Thoracic aorta (tissue), 2 donors: ENCODE results near the gene OR4Q2. TPM values are rescaled to one million over a fixed set of nuclear protein-coding genes. Genes with fewer than 3 reads are reported as not detected.
"Not testable (repeated sequence)": the region's sequence is repeated elsewhere in the genome, so short reads cannot be mapped to it uniquely, and the experiment has no call there.

Experiments
- ATAC-seq: fragments of 150-250 bp; one replicate; pipeline ENCODE4 v1.8.0; 2017; ENCODE audit warnings: low read depth; ENCODE audit not compliant: insufficient number of reproducible peaks, low FRiP score
- DNase-seq: peaks from one replicate; pipeline ENCODE4 v3.0.0-alpha.2; 2020; ENCODE audit warnings: low spot score
- H3K27ac ChIP-seq, 2 donors: fragments of 200-600 bp; sonication (generic); 1 replicate in 1 of 2; 2 replicates in 1 of 2; pipeline ENCODE4 v1.5.1; 2016; ENCODE audit warnings: mild to moderate bottlenecking in 2 of 2, moderate library complexity in 2 of 2
- H3K27me3 ChIP-seq: fragments of 200-600 bp; sonication (generic); replicated peaks from 2 replicates; pipeline ENCODE4 v1.6.0; 2016; ENCODE audit warnings: mild to moderate bottlenecking; ENCODE audit not compliant: insufficient read depth
- H3K36me3 ChIP-seq: fragments of 200-600 bp; sonication (generic); one replicate; pipeline ENCODE4 v1.5.1; 2016
- H3K4me1 ChIP-seq, 2 donors: fragments of 200-600 bp; sonication (generic); 1 replicate in 1 of 2; 2 replicates in 1 of 2; pipeline versions ENCODE4 v1.5.1 to v1.6.0; 2016; ENCODE audit warnings: low read depth in 2 of 2, mild to moderate bottlenecking in 1 of 2; ENCODE audit not compliant: control insufficient read depth in 1 of 2
- H3K4me3 ChIP-seq: fragments of 200-600 bp; sonication (generic); 2 replicates; pipeline ENCODE4 v1.5.1; 2016; ENCODE audit warnings: mild to moderate bottlenecking
- H3K9me3 ChIP-seq: fragments of 200-600 bp; sonication (generic); 2 replicates; pipeline ENCODE4 v1.5.1; 2016
- CTCF ChIP-seq: fragments of 200-600 bp; sonication (generic); IDR thresholded peaks from one replicate; pipeline ENCODE4 v1.5.1; 2019; ENCODE audit warnings: antibody characterized with exemption
- total RNA-seq, 2 donors: library from RNA; depleted of rRNA; stranded (reverse); fragments of >200 nt; gene quantifications; one replicate each; pipeline versions ENCODE4 v1.1.0 to v1.2.3, GENCODE V29; 2016

Gene OR4Q2
- not detected for total RNA-seq

GRCh38 chr14:20001863-20002262, at the start of gene OR4Q2:
TSS of gene OR4Q2 (plus strand) at chr14:20002163.
- H3K27ac ChIP-seq = no peak within 1 kb of the TSS
- H3K36me3 ChIP-seq = no peaks in the 10 kb centered on the region
- no peaks in the 10 kb centered on the region for H3K9me3 ChIP-seq
- no peak for ATAC-seq
- H3K4me1 ChIP-seq = no peaks in the 10 kb centered on the region
- TF ChIP-seq CTCF = no peak
- no peak for DNase-seq
- H3K27me3 ChIP-seq = no peaks in the 10 kb centered on the region
- no peak within 1 kb of the TSS for H3K4me3 ChIP-seq

GRCh38 chr14:19969735-19970134, 32.2 kb upstream of the OR4Q2 start:
- DNase-seq, H3K4me3 ChIP-seq, ATAC-seq, H3K36me3 ChIP-seq, H3K9me3 ChIP-seq, H3K27ac ChIP-seq, H3K27me3 ChIP-seq, H3K4me1 ChIP-seq: not testable (repeated sequence)

- Histone ChIP-seq H3K27ac (no peak overlapping the region), H3K36me3 (no peaks in the 10 kb centered on the region), H3K4me1 (no peaks in the 10 kb centered on the region), H3K27me3 (no peaks in the 10 kb centered on the region), H3K4me3 (no peak overlapping the region), H3K9me3 (no peaks in the 10 kb centered on the region)
- no peak for DNase-seq
- ATAC-seq = no peak
- no peak for TF ChIP-seq CTCF
Measured at GRCh38 chr14:19974844-19975243, 27.1 kb upstream of the OR4Q2 start.

GRCh38 chr14:19975291-19975690, 26.7 kb upstream of the OR4Q2 start, which contains the start of gene OR4K15:
TSS of gene OR4K15 (plus strand) at chr14:19975591. CDS start at chr14:19975591, 0 bp downstream.
- DNase-seq (no peak), ATAC-seq (no peak)
- TF ChIP-seq CTCF = no peak
- Histone ChIP-seq H3K4me3 (no peak within 1 kb of the TSS), H3K9me3 (no peaks in the 10 kb centered on the region), H3K4me1 (no peaks in the 10 kb centered on the region), H3K27ac (no peak within 1 kb of the TSS), H3K36me3 (no peaks in the 10 kb centered on the region), H3K27me3 (no peaks in the 10 kb centered on the region)

DNA sequence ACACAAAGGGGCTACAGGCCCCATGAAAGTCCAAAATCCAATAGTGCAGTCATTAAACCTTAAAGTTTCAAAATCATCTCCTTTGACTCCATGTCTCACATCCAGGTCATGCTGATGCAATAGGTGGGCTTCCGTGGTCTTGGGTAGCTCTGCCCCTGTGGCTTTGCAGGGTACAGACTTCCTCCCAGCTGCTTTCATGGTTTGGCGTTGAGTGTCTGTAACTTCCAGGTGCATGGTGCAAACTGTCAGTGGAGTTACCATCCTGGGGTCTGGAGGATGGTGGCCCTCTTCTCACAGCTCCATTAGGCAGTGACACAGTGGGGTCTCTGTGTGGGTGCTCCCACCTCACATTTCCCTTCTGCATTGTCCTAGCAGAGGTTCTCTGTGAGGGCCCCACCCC, 8.5 kb upstream of the OR4Q2 start:
- no peak for TF ChIP-seq CTCF
- Histone ChIP-seq H3K36me3 (no peaks in the 10 kb centered on the region), H3K9me3 (no peaks in the 10 kb centered on the region), H3K4me3 (no peak overlapping the region), H3K27ac (no peak overlapping the region), H3K4me1 (no peaks in the 10 kb centered on the region), H3K27me3 (no peaks in the 10 kb centered on the region)
- no peak for ATAC-seq
- DNase-seq = no peak

GRCh38 chr14:20002319-20002718, 356 bp downstream of the OR4Q2 start:
- Histone ChIP-seq H3K36me3 (no peaks in the 10 kb centered on the region), H3K4me3 (no peak overlapping the region), H3K9me3 (no peaks in the 10 kb centered on the region), H3K4me1 (no peaks in the 10 kb centered on the region), H3K27ac (no peak overlapping the region), H3K27me3 (no peaks in the 10 kb centered on the region)
- ATAC-seq (no peak), DNase-seq (no peak)
- no peak for TF ChIP-seq CTCF
